ENCODE results near the gene MRC1. TPM values are rescaled to one million over a fixed set of nuclear protein-coding genes. Genes with fewer than 3 reads are reported as not detected.

The MRC1 gene
- polyA plus RNA-seq, 2 of the 4 experiments (the other 2 are of a cell fraction) = not detected

GRCh38 chr10:17814973-17815372, 5.8 kb downstream of the MRC1 start:
- H3K4me2 ChIP-seq = no peak overlapping the region
- H3K4me1 ChIP-seq = no peaks in the 10 kb centered on the region
- CTCF ChIA-PET = interaction anchor here (1.2 kb wide), 1 partner anchor 32 kb away, joined by 3 read pairs; no protein-coding TSS in a partner anchor
- ATAC-seq = no peak
- no peak for TF ChIP-seq SREBF2 (IDR thresholded peaks at IDR 0.05)
- no peak for TF ChIP-seq GATA3 (IDR thresholded peaks at IDR 0.05; ENCODE audit: borderline replicate concordance)
- no peak for TF ChIP-seq E2F6 (IDR thresholded peaks at IDR 0.05; ENCODE audit: borderline replicate concordance, low read depth)
- no peak for TF ChIP-seq CBX2 (IDR thresholded peaks at IDR 0.05; ENCODE audit: borderline replicate concordance, low read depth)
- TF ChIP-seq HMGXB4 (CRISPR knock-in tag; IDR thresholded peaks at IDR 0.05; ENCODE audit: borderline replicate concordance) = no peak
- no peak for TF ChIP-seq HES2 (IDR thresholded peaks at IDR 0.05)
- TF ChIP-seq PBX3 (IDR thresholded peaks at IDR 0.05) = no peak
- no peak for TF ChIP-seq ESRRA (IDR thresholded peaks at IDR 0.05; ENCODE audit: borderline replicate concordance, low read length)
- POLR2A ChIA-PET = no interaction called here
- no peak for DNase-seq (ENCODE audit: low read depth in 1 of 2, low spot score in 1 of 2)
- H3K9me3 ChIP-seq = no peaks in the 10 kb centered on the region
- no peak for FAIRE-seq
- H3K27ac ChIP-seq = no peak overlapping the region
- 58% methylated on average over 5 of the region's 5 CpGs for WGBS (ENCODE audit: missing lambda C conversion rate)
- H3K4me3 ChIP-seq = no peak overlapping the region

- no peak for TF ChIP-seq JUNB (IDR thresholded peaks at IDR 0.05)
- no peak for TF ChIP-seq RNF2 (IDR thresholded peaks at IDR 0.05; ENCODE audit: borderline replicate concordance, low read depth)
- no peak for TF ChIP-seq POLR2A (IDR thresholded peaks at IDR 0.05; ENCODE audit: low read length)
- TF ChIP-seq SMC3 (IDR thresholded peaks at IDR 0.05) = no peak
- no peak for TF ChIP-seq KDM5A (IDR thresholded peaks at IDR 0.05)
- no peak for TF ChIP-seq ESRRA (IDR thresholded peaks at IDR 0.05; ENCODE audit: borderline replicate concordance, low read length)
- no peak for TF ChIP-seq NPAS2 (CRISPR knock-in tag; IDR thresholded peaks at IDR 0.05; ENCODE audit: borderline replicate concordance)
- no peak for TF ChIP-seq USF2 (IDR thresholded peaks at IDR 0.05)
- no peak for TF ChIP-seq HEYL (CRISPR knock-in tag; IDR thresholded peaks at IDR 0.05)
- no peak for TF ChIP-seq CEBPB (IDR thresholded peaks at IDR 0.05)
- TF ChIP-seq TFCP2L1 (CRISPR knock-in tag; IDR thresholded peaks at IDR 0.05) = no peak
- no peak overlapping the region for H3K27ac ChIP-seq
- ATAC-seq (no peak), DNase-seq (ENCODE audit: low read depth in 1 of 2, low spot score in 1 of 2) (no peak), FAIRE-seq (no peak)
- H3K4me2 ChIP-seq = no peak overlapping the region
- no peaks in the 10 kb centered on the region for H3K4me1 ChIP-seq
- CTCF ChIA-PET = interaction anchor here (1.2 kb wide), 1 partner anchor 31 kb away, joined by 3 read pairs; no protein-coding TSS in a partner anchor
- no peak overlapping the region for H3K4me3 ChIP-seq
- POLR2A ChIA-PET = no interaction called here
- H3K9me3 ChIP-seq = no peaks in the 10 kb centered on the region
- 88% methylated on average over 7 of the region's 7 CpGs for WGBS (ENCODE audit: missing lambda C conversion rate)
These were observed 7.1 kb downstream of the MRC1 start for GRCh38 chr10:17816199-17816598.

GRCh38 chr10:17817316-17817715, 8.2 kb downstream of the MRC1 start:
- H3K27ac ChIP-seq = no peak overlapping the region
- TF ChIP-seq EHMT2 (IDR thresholded peaks at IDR 0.05; ENCODE audit: low read depth) (no peak), CEBPB (IDR thresholded peaks at IDR 0.05) (no peak), BCL3 (IDR thresholded peaks at IDR 0.05) (no peak), EP300 (IDR thresholded peaks at IDR 0.05) (no peak), MYC (IDR thresholded peaks at IDR 0.05; ENCODE audit: borderline replicate concordance, low read length) (no peak), E2F6 (IDR thresholded peaks at IDR 0.05; ENCODE audit: borderline replicate concordance, low read depth) (no peak), HEYL (CRISPR knock-in tag; IDR thresholded peaks at IDR 0.05) (no peak), MAZ (IDR thresholded peaks at IDR 0.05; ENCODE audit: borderline replicate concordance, low read depth, low read length) (no peak), ZFP36 (IDR thresholded peaks at IDR 0.05; ENCODE audit: borderline replicate concordance, partially characterized antibody) (no peak), CBX2 (IDR thresholded peaks at IDR 0.05; ENCODE audit: borderline replicate concordance, low read depth) (no peak), NPAS2 (CRISPR knock-in tag; IDR thresholded peaks at IDR 0.05; ENCODE audit: borderline replicate concordance) (no peak), FOSB (CRISPR knock-in tag; IDR thresholded peaks at IDR 0.05) (no peak), SMC3 (IDR thresholded peaks at IDR 0.05) (no peak), ZC3H11A (IDR thresholded peaks at IDR 0.05) (no peak), HES2 (IDR thresholded peaks at IDR 0.05) (no peak), MAFK (IDR thresholded peaks at IDR 0.05; ENCODE audit: partially characterized antibody) (no peak)
- ATAC-seq (no peak), FAIRE-seq (no peak), DNase-seq (ENCODE audit: low read depth in 1 of 2, low spot score in 1 of 2) (no peak)
- no peaks in the 10 kb centered on the region for H3K4me1 ChIP-seq
- H3K4me3 ChIP-seq = no peak overlapping the region
- 83% methylated on average over 1 of the region's 1 CpG for WGBS (ENCODE audit: missing lambda C conversion rate)
- POLR2A ChIA-PET = no interaction called here
- no peaks in the 10 kb centered on the region for H3K9me3 ChIP-seq
- H3K4me2 ChIP-seq = no peak overlapping the region
- CTCF ChIA-PET = no interaction called here
